OCI-LY7 (cell line): ENCODE results near the gene CIART. TPM values are rescaled to one million over a fixed set of nuclear protein-coding genes. Genes with fewer than 3 reads are reported as not detected.

ENCODE experiments used
- BruUV-seq: library from RNA; stranded (reverse); fragments of 400-500 nt; replicated peaks from 2 replicates; lab custom pipeline; 2021; lab: Mats Ljungman, UMichigan
- CTCF ChIA-PET: fragments of 300-600 bp; sonication (Branson Sonifier 250); formaldehyde crosslinking; loops from one replicate; lab custom pipeline; 2022; ENCODE audit warnings: antibody characterized with exemption; ENCODE audit not compliant: unreplicated experiment; lab: Charles Lee
- POLR2A ChIA-PET: fragments of 300-600 bp; sonication (Branson Sonifier 250); formaldehyde crosslinking; loops from one replicate; lab custom pipeline; 2022; ENCODE audit warnings: antibody characterized with exemption; lab: Charles Lee
- DNase-seq: peaks from one replicate; pipeline ENCODE4 v3.0.0-alpha.2; 2015; ENCODE audit warnings: low spot score
- H2AFZ ChIP-seq: fragments of 200-600 bp; sonication (generic), shearing (Covaris generic); 2 replicates; pipeline ENCODE4 v1.6.1; 2014; ENCODE audit warnings: mild to moderate bottlenecking, antibody characterized with exemption, low read length, moderate library complexity
- H3K27ac ChIP-seq: fragments of 200-600 bp; sonication (generic); 2 replicates; pipeline ENCODE4 v1.5.1; 2014; ENCODE audit warnings: mixed run types, low read depth, mild to moderate bottlenecking, moderate library complexity, low read length, inconsistent platforms; ENCODE audit not compliant: poor library complexity, severe bottlenecking
- H3K36me3 ChIP-seq: fragments of 200-600 bp; sonication (generic); 2 replicates; pipeline ENCODE4 v1.6.1; 2014; ENCODE audit warnings: mild to moderate bottlenecking, antibody characterized with exemption, low read length, moderate library complexity, mixed read lengths; ENCODE audit not compliant: insufficient read depth
- H3K4me1 ChIP-seq: fragments of 200-600 bp; sonication (generic); 2 replicates; pipeline ENCODE4 v1.5.1; 2014; ENCODE audit warnings: mild to moderate bottlenecking, low read length; ENCODE audit not compliant: insufficient read depth, poor library complexity, severe bottlenecking
- H3K4me2 ChIP-seq: fragments of 200-600 bp; sonication (generic); 2 replicates; pipeline ENCODE4 v1.6.1; 2014; ENCODE audit warnings: mild to moderate bottlenecking, low read length
- H3K4me3 ChIP-seq: fragments of 200-600 bp; sonication (generic); 2 replicates; pipeline ENCODE4 v1.5.1; 2014; ENCODE audit warnings: mild to moderate bottlenecking, low read depth, low read length; ENCODE audit not compliant: poor library complexity, severe bottlenecking
- H3K79me2 ChIP-seq: fragments of 200-600 bp; sonication (generic); 2 replicates; pipeline ENCODE4 v1.6.1; 2016; ENCODE audit warnings: low read depth, mild to moderate bottlenecking, low read length, moderate library complexity, mixed read lengths; ENCODE audit not compliant: insufficient read depth
- H3K9me2 ChIP-seq: fragments of 200-600 bp; sonication (generic); 2 replicates; pipeline ENCODE4 v1.6.1; 2016; ENCODE audit warnings: mild to moderate bottlenecking, low read length, mixed read lengths; ENCODE audit not compliant: insufficient read depth
- H3K9me3 ChIP-seq: fragments of 200-600 bp; sonication (generic); 2 replicates; pipeline ENCODE4 v1.6.1; 2014; ENCODE audit warnings: mild to moderate bottlenecking, mixed run types, low read length, mixed read lengths
- H4K20me1 ChIP-seq: fragments of 200-600 bp; sonication (generic); 2 replicates; pipeline ENCODE4 v1.6.1; 2014; ENCODE audit warnings: mild to moderate bottlenecking, antibody characterized with exemption, low read length, moderate library complexity, mixed read lengths; ENCODE audit not compliant: insufficient read depth
- EZH2phosphoT487 ChIP-seq: fragments of 200-600 bp; sonication (generic); IDR thresholded peaks from 2 replicates; pipeline ENCODE4 v1.6.1; 2018; ENCODE audit warnings: low read depth, borderline replicate concordance, mild to moderate bottlenecking, mixed run types, antibody characterized with exemption, low read length, moderate library complexity, mixed read lengths
- intact Hi-C: fragments of 100-400 bp; cut with micrococcal nuclease; formaldehyde crosslinking; loops from one replicate; pipeline ENCODE4 v1.10.0; 2022; ENCODE audit not compliant: unreplicated experiment
- total RNA-seq, 2 experiments: library from RNA; depleted of rRNA in 1 of 2; stranded (reverse); fragments of >200 nt in 1 of 2; shearing (Covaris generic) in 1 of 2; gene quantifications; 2 replicates each; pipeline ENCODE4 v1.2.3, GENCODE V29; 2014 to 2022
- TF ChIP-seq, protein P1 (sequence below): fragments of 200-600 bp; sonication (generic); conservative IDR thresholded peaks from 2 replicates; pipeline ENCODE4 v1.5.1; 2014; ENCODE audit warnings: mild to moderate bottlenecking, antibody characterized with exemption, low read length, moderate library complexity, mixed read lengths

Gene CIART
- total RNA-seq, 2 experiments from 2014 or later = 0.68 TPM; not detected in 1

DNA sequence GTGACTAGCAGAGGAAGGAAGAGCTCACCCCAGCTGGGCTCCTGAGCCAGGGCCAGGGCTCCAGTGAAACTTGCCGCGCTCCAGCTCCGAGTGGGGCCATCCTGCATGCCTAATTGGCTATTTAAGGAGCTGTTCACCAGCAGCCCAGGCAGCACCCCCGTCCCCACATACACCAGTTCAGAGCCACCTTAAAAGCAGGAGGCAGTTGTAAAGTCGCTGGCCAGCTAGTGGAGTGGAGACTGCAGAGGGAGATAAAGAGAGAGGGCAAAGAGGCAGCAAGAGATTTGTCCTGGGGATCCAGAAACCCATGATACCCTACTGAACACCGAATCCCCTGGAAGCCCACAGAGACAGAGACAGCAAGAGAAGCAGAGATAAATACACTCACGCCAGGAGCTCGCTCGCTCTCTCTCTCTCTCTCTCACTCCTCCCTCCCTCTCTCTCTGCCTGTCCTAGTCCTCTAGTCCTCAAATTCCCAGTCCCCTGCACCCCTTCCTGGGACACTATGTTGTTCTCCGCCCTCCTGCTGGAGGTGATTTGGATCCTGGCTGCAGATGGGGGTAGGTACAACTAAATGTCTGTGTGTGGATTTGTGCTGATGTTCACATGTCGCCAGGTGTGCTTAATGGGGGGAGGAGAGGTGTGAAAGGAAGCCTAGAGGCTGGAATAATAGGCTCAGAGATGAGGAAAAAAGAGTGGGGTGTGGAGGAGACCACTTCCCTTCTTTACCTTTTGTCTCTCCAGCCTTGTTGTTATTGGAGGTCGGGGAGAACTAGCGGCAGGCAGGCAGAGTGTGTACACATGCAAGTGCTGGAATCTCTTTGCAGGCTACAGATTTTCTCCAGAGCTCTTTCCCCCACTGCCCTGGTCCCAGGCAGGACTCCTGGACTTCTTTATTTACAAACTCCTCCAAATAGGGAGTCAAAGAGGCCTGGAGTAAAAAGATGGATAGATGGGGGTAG, 24.4 kb upstream of the CIART start, which contains the start of gene CA14:
Gene CA14, plus strand, starts transcription at position 151 of the 962 bp plus-strand sequence. Its CDS starts 355 bp downstream, at position 506.
- CTCF ChIA-PET = no interaction called here
- Histone ChIP-seq H3K79me2 (no peaks in the 10 kb centered on the region), H3K9me2 (no peaks in the 10 kb centered on the region), H3K9me3 (no peaks in the 10 kb centered on the region), H4K20me1 (no peaks in the 10 kb centered on the region), H3K4me3 (no peak within 1 kb of the TSS), H3K4me1 (peaks cover 18% of the 10 kb centered on the region), H3K4me2 (no peak within 1 kb of the TSS), H3K36me3 (no peaks in the 10 kb centered on the region), H3K27ac (no peak within 1 kb of the TSS), H2AFZ (no peak within 1 kb of the TSS)
- TF ChIP-seq, protein P1, sequence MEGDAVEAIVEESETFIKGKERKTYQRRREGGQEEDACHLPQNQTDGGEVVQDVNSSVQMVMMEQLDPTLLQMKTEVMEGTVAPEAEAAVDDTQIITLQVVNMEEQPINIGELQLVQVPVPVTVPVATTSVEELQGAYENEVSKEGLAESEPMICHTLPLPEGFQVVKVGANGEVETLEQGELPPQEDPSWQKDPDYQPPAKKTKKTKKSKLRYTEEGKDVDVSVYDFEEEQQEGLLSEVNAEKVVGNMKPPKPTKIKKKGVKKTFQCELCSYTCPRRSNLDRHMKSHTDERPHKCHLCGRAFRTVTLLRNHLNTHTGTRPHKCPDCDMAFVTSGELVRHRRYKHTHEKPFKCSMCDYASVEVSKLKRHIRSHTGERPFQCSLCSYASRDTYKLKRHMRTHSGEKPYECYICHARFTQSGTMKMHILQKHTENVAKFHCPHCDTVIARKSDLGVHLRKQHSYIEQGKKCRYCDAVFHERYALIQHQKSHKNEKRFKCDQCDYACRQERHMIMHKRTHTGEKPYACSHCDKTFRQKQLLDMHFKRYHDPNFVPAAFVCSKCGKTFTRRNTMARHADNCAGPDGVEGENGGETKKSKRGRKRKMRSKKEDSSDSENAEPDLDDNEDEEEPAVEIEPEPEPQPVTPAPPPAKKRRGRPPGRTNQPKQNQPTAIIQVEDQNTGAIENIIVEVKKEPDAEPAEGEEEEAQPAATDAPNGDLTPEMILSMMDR = no peak
- TF ChIP-seq EZH2phosphoT487 = no peak
- BruUV-seq = no TSS peak
- intact Hi-C loops = loop anchor here (10.0 kb wide), 1 partner anchor 267 kb away; no protein-coding TSS in a partner anchor
- POLR2A ChIA-PET = no interaction called here
- no peak for DNase-seq

DNA sequence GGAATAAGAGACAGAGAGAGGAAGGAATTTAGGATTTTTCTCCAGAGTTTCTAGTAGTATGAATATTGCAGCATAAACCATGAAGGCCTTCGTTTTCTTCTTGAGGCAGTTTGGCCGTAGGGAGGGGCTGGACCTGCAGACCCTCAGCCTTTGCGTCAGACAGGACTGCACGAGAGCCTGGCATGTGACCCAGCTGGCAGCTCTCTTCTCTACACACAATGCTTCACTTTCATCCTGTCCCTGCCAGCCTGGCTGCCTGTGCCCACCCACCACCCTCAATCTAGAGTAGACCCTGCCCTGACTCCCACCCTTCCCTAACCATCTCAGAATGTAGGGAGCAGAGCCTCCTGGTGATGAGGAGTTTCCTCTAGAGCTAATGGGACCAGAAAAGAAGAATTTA, 23.1 kb upstream of the CIART start:
- Histone ChIP-seq H4K20me1 (no peaks in the 10 kb centered on the region), H3K4me1 (peaks cover 24% of the 10 kb centered on the region), H3K9me2 (no peaks in the 10 kb centered on the region), H3K79me2 (no peaks in the 10 kb centered on the region), H3K9me3 (no peaks in the 10 kb centered on the region), H3K36me3 (no peaks in the 10 kb centered on the region; the same call in 1 of the 2 replicates), H3K4me2 (no peak overlapping the region), H3K4me3 (no peak overlapping the region), H2AFZ (no peak overlapping the region), H3K27ac (no peak overlapping the region)
- intact Hi-C loops = loop anchor here (10.0 kb wide), 1 partner anchor 266 kb away; no protein-coding TSS in a partner anchor
- no peak for TF ChIP-seq EZH2phosphoT487
- TF ChIP-seq, protein P1 = no peak
- no peak for DNase-seq
- POLR2A ChIA-PET = interaction anchor here (0.6 to 0.7 kb wide), 2 partner anchors 14 to 40 kb away, joined by 4 to 5 read pairs; partner anchors contain the start of gene C1orf54
- no TSS peak for BruUV-seq
- CTCF ChIA-PET = no interaction called here
